Measurements from ENCODE around the gene MDFI. TPM values are rescaled to one million over a fixed set of nuclear protein-coding genes. Genes with fewer than 3 reads are reported as not detected.
"Not testable (repeated sequence)": the region's sequence is repeated elsewhere in the genome, so short reads cannot be mapped to it uniquely, and the experiment has no call there.

Gene MDFI
- total RNA-seq, 1 experiment from 2014 or later, result 53.7 TPM

DNA sequence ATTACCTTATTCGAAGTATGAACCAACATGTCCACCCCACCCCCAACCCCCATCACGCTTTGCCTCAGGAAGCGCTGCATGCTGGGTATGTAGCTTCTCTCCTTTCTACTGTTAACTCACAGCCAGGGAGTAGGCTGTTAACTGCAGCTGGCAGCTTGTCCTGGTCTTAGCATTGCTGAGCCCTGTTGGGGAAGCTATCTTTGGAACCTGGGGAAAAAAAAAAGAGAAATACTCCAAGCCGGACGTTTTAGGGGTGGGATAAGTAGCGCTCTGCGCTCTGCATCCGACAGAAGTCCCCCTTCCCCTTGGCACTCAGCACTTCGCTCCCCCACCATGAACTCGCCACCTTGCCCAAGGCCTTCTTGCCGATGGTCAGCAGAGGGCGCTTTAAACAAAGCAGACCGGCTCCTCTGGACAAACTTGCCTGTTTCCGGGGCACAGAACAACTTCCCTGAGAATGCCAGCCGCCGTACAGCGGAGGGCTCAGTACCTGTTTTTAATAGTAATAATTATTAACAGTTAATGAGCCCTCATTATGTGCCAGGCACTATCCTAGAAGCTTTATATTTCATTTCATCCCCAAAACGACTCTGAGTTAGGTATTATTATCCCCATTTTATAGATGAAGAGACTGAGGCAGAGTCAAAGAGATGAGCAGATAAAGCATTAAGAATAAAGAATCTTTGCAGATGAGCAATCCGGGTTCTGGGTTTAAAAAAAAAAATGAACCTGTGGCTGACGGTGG, 35.2 kb upstream of the MDFI start:
- DNase-seq (ENCODE audit: low read depth), result peak; percentile 88

DNA sequence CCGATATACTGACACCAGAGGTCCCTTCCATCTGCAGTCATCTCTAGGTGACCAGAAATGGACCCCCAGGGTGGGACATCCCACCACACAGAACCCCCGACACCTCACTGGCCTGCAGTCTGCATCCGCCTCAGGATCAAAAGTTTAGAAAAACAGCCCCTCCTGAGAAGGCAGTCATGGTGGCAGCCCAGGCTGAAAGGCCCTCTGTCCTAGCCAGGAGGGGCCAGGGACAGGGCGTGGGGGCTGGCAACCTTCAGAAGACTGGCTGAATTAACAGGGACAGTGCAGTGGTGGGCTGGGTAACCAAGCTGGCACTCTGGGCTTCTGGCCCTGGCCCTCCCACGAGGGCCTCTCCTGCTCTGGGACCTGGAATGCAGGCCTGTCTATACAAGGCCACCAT, 34.3 kb upstream of the MDFI start:
- no peak for DNase-seq (ENCODE audit: low read depth)

DNA sequence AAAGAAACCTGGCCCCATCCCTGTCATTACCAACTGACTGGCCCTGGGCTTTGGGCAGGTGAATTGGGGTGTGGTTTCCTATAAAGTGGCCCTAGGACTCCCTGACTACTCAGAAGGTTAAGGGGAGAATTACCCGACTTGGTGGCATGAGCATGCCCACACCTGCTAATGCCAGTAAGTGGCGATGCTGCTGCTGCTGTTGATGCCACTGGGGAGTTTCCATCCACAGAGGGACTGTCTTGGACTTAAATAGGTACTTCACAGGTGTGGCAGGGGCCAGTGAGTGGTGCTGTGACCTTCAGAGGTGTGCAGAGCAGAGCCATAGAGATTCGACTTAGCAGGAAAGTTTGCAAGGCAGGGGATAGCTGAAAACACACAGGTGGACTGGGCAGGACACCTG, 32.6 kb upstream of the MDFI start:
- DNase-seq (ENCODE audit: low read depth), result no peak

DNA sequence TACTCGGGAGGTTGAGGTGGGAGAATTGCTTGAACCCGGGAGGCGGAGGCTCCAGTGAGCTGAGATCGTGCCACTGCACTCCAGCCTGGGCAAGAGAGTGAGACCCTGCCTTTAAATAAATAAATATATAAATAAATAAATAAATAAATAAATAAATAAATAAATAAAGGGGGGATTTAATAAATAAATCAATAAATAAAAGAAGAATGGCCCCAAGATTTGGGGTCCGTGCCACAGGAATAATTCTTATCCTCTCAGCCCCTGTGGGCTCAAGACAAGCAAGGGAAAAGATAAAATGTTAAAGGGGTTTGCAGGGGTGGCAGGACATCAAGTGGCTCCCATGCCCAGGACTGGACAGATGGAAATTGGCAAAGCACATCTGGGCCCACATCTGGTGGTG, 31.2 kb upstream of the MDFI start:
- no peak for DNase-seq (ENCODE audit: low read depth)

DNA sequence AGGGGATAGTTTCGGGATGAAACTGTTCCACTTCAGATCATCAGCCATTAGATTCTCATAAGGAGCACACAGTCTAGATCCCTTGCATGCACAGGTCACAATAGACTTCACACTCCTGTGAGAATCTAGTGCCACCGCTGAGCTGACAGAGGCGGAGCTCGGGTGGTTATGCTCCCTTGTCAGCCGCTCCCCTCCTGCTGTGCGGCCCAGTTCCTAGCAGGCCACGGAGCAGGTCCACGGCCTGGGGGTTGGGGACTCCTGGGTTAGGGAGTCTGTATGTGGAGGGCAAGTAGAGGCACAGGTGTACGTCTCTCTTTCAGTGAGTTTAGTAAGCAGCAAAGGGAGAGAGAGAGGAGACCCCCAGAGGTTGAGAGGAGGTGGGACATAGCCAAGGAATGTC, 30.5 kb upstream of the MDFI start:
- no peak for DNase-seq (ENCODE audit: low read depth)

DNA sequence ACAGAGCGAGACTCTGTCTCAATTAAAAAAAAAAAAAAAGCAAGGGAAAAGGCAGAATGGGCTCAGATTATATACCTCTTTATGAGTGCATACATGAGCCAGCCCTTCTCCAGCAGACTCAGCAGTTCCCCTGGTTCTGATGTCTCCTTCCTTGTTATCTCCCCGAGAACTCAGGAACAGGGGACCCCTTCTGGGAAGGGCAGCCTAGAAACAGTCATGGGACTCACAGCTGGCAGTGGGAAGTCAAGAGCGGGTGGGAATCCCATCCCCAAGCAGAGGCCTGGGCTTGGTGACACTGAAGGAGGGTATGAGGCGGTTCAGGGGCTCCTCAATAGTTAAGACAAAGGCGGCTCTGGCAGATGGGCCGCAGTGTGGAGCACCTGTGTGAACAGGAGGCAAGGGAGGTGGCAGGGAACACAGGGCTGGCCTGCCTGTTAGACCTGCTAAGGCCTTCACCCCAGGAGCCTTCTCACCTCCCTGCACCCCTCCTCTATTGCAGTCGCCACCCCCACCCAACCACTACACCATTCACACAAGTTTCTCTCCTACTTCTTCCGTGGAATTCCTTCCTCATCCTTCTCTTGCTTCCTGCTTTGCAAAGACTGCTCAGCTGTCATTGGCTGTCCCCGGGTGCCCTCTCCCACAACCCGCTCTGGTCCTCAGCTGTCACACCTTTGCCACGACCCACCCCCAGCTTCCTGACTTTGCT, 29.7 kb upstream of the MDFI start:
- no peak for DNase-seq (ENCODE audit: low read depth)

DNA sequence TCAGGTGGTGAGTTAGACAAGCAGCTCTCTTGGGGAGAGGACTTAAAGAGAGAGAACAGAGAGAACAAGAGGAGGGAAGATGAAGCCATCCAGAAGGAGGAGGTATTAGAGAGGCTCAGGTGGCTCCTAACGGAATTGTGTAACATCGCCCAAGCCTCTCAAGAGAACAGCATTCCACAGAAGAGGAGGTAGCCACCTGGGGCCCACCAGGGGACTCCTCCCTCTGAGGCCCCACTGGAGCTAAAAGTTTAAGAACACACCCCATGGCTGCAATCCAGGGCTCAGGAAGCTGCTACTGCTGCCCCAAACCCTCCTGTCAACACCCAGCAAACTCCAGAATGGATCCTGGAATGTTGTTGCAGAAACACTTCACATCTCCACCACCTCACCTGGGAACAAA, 23.6 kb upstream of the MDFI start:
- no peak for DNase-seq (ENCODE audit: low read depth)

DNA sequence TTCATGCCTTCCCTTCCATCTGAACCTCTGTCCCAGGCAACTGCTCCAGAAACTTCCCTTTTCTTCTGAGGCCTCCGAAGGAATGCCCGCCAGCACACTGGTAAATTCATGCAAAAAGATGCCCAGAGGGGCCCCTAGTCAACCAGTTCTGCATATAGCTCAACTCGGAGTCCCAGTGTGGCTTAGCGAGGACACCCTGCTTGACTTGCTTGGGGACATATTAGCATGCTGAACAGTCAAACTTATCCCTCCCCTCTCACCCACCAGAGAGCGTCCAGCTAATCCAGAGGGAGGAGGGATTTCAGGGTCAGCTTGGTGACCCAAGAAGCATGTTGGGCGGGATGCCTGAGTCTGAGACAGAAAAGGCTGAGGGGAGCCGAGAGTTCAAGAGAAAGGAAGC, 23.0 kb upstream of the MDFI start:
- DNase-seq (ENCODE audit: low read depth), result no peak

DNA sequence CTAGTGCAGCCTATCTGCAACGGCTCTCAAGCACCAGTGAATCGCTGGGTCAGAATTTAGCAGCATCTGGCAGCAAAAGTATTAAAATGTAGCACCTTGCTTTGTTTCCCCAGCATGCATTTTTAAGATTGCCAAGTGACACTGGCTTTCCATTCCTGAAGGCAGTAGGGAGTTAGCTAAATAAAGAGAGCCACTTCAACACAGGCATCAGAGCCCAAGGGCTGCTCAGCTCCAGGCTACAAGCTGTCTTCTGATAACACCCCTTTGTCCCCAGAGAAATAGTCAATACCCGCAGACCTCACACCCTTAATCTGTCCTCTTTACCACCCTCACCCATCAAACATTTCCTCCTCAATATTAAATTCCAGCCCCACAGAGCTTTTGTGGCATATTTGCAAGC, 19.7 kb upstream of the MDFI start:
- no peak for DNase-seq (ENCODE audit: low read depth)

DNA sequence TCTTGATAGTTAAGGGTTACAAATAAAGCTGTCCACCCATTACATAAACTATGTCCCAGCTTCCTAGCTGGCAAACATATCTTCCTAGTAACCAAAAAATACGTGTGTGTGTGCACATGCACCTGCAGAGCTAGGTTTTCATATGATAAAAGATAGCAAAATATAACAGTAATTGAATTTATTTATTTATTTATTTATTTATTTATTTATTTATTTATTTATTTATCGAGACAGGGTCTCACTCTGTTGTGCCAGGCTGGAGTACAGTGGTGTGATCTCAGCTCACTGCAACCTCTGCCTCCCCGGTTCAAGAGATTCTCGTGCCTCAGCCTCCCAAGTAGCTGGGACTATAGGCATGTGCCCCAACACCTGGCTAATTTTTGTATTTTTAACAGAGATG, 19.1 kb upstream of the MDFI start:
- DNase-seq (ENCODE audit: low read depth), result not testable (repeated sequence)

DNA sequence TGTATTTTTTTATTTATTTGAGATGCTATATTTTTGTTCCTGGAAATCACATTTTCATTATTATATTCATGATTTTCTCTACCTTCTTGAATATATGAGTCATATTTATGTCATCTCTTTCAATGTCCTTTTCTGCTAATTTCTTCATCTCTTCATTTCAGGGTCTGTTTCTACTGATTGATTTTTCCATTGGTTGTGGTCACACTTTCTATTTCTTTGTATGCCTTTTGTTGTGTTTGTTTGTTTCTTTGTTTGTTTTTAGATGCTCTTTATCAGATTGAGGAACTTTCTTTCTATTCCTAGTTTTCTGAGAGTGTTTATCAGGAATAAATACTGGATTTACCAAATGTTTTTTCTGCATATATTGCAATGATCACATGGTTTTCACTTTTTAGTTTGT, 16.9 kb upstream of the MDFI start:
- no peak for DNase-seq (ENCODE audit: low read depth)

DNA sequence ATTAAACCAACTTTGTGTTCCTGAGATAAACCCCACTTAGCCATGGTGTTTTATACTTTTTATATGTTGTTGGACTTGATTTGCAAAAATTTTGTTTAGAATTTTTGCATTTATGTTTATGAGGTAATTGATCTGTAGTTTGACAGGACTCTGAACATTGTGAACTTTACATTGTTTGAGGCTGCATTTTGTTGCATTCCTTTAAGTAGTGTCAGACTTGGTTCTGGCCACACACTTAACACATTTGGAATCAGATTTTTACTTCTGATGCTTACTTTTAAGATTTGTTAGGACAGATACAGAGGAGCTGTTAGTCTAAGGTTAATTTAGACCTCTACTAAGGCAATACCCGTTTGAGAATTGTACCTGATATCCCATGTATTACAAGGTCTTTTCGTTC, 16.5 kb upstream of the MDFI start:
- DNase-seq (ENCODE audit: low read depth), result no peak

DNA sequence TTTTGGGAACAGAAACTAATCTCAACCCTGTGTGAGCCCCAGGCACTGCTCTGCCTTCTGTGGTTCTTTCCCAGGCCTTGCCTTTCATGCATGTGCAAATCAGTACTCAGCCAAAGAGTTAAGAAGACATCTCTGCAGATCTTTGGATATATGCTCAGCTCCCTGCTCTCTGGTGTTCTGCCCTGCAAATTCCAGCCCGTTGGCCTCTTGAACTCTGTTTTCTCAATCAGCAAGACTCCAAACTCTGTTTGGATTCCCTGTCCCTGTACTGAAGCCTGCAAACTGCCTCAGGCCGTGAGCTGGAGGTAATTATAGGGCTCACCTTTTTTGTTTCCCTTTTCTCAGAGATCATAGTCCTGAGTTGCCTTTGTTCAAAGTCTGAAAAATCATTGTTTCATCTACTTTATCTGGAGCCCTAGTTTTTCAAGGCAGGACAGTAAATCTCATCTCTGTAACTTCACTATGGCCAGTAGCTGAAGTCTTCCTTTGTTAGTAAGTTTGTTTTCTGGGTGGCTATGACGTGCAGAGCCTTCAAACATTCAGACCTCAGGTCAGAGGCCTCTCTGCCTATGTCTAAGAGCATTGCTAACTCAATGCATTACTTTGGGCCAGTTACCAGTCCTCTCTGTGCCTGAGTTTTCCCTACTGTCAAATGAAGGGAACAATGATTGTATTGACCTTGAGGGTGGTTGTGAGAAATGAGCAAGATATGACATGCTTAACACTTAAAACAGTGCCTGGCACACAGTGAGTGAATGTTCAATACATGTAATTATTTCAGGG, 15.9 kb upstream of the MDFI start:
- no peak for DNase-seq (ENCODE audit: low read depth)

DNA sequence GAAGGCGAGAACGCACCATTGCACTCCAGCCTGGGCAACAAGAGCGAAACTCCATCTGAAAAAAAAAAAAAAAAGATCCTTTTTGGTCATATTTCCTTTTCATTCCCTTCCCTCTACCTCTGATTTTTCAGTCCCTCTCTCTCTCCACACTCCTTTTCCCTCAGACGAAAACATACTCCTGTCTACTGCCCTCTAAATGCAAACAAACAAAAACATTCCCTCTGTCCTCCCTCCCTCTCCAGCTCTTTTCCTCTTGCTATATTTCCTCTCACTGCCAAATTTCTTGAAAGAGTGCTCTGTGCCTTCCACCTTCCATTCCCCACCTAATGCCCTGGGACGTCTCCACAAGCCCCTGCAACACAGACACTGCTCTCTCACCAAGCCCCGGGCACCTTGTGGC, 14.9 kb upstream of the MDFI start:
- DNase-seq (ENCODE audit: low read depth), result no peak

DNA sequence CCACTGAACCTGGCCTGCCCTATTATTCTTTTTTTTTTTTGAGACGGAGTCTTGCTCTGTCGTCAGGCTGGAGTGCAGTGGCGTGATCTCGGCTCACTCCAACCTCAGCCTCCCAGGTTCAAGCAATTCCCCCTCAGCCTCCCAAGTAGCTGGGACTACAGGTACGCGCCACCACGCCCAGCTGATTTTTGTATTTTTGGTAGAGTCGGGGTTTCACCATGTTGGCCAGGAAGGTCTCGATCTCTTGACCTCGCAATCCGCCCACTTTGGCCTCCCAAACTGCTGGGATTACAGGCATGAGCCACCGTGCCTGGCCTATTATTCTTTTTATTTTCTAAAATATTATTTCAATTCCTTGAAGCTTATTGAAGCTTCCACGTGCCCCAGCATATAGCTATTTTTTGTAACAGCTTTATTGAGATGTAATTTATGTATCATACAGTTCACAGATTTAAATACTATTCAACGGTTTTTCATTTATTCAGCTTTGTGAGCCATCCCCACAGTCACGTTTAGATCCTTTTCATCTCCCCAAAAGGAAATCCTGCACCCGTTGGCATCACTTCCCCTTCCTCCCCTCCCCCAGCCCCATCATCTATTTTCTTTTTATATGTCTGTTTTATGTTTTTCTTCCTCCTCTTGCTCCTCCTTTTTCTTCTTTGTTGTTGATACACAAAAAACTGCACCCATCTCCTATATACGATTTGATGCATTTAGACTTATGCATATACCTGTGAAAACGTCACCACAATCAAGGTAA, 13.5 kb upstream of the MDFI start:
- DNase-seq (ENCODE audit: low read depth), result no peak

DNA sequence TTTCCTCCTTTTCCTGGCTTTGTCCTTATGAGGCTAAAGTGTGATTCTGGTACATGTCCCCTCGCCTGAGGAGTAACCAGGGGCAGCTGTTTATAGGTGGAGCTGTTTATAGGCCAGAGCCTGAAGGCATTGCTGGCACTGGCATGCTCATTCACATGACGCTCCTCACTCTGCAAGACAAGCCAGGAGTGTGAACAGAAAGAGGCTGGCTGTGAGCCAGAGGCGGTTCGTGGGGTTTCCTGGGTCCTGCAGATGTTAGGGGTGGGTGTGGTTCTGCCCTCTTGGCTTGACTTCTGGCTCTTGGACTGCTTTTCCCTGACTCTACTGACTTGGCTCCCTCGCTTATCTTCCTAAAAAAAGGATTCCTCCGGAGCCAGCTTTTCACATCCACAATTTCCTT, 12.8 kb upstream of the MDFI start:
- no peak for DNase-seq (ENCODE audit: low read depth)

DNA sequence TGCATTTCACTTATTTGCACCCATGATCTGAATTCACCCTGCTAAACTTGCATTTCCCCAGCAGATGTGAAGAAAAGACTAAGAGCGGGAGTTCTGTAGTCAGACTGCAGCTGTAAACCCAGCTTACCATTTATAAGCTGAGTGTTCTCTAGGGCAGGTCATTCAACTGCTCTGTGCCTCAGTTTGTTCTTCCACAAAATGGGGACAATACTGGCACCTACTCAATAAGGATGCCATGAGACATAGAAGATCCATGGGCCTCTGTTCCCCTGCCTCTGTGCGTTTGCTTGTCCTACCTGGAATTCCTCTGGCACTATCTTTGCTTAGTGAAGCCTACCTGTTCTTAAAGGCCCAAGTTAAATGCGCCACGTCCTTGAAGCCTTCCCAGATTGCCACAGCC, 12.2 kb upstream of the MDFI start:
- no peak for DNase-seq (ENCODE audit: low read depth)

DNA sequence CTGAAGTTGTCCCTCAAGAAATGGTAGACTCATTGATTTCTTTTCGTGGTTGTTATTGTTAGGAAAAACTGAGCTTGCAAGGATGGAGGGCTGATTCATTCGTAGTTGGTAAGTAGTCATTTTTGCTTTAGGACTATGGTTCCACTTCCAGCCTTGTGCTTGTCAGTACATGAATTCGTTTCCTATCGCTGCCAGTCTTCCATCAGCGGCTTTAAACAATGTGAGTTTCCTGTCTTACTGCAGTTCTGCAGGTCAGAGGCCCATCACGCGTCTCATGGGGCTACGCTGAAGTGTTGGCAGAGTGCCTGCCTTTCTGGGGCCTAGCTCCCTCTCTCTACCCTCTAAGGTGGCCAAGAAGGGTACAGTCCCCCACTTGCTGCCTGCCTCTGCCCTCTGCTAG, 11.4 kb upstream of the MDFI start:
- no peak for DNase-seq (ENCODE audit: low read depth)

DNA sequence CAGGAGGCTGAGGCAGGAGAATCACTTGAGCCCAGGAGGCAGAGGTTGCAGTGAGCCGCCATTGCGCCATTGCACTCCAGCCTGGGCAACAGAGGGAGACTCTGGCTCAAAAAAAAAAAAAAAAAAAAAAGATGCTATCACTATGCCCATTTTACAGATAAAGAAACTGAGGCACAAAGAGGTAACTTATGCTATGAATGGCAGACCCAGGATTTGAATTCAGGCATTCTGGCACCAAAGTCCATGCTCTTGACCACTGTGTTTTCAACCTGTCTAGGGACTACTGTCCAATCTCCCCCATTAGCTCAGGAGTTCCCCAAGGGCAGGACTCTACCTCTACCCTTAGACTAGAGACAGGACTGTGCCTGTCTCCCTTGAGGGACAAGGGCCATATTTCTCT, 9.1 kb upstream of the MDFI start:
- no peak for DNase-seq (ENCODE audit: low read depth)

DNA sequence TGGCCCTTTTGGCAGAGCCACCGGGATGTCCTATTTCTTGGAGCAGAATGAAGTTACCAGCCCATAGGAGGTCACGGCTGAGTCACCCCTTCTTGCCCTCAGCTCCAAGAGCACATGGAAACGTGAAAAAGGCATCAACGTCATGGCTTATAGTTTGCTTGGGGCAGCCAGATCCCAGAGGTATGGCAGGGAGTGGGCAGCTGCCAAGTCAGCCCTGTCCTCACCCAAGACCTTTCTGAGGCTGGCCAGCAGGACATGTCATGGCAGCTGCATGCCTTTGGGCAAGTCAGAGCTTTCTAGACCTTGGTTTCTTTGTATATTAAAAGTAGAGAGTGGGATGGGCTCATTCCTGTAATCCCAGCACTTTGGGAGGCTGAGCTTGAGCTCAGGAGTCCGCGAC, 8.2 kb upstream of the MDFI start:
- DNase-seq (ENCODE audit: low read depth), result no peak

DNA sequence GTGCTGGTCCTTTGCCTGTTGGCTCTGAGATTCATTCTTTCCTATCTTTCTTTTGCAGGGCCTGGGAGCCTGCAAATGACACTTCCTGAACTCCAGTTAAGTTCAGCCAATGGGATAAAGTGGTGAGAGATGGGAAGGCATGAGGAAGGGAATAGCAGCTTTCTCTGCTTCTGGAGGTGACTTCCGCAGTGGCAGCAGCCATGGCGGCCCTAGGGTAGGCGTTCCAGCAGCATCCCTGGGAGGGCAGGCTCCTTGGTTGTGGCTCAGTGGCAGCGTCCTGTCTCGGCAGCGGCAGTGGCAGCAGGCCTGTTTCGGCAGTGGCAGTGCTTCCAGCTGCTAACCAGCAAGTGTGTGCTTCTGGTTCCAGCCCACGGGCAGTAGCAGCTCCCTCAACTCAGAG, 7.3 kb upstream of the MDFI start:
- DNase-seq (ENCODE audit: low read depth), result no peak

DNA sequence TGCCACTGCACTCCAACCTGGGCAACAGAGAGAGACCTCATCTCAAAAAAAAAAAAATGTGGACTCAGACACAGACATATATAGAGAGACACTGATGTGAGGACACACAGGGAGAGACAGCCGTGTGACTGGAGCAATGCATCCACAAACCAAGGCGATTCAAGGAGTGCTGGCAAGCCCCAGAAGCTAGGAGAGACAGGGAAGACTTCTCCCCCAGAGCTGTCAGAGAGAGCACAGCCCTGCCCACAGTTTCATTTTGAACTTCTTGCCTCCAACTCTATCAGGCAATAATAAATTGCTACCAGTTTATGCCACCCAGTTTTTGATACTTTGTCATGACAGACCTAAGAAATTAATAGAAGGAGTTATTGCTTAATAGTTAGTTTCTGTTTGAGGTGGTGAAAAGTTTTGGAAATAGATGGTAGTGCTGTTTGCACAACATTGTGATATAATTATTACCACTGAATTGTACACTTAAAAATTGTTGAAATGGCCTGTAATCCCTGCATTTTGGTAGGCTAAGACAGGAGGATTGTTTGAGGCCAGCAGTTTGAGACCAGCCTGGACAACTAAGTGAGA, 5.1 kb upstream of the MDFI start:
- no peak for DNase-seq (ENCODE audit: low read depth)
